Neutrophil (primary cell): ENCODE results near the gene TAF4B.
"Not testable (repeated sequence)": the region's sequence is repeated elsewhere in the genome, so short reads cannot be mapped to it uniquely, and the experiment has no call there.

Experiments used
- H3K27ac ChIP-seq: fragments of 200-600 bp; sonication (generic); 2 replicates; pipeline ENCODE4 v1.5.1; 2016; ENCODE audit warnings: mild to moderate bottlenecking, moderate library complexity
- H3K27me3 ChIP-seq: fragments of 200-600 bp; sonication (generic); 2 replicates; pipeline ENCODE4 v1.6.0; 2016; ENCODE audit warnings: mild to moderate bottlenecking
- H3K36me3 ChIP-seq: fragments of 200-600 bp; sonication (generic); 2 replicates; pipeline ENCODE4 v1.5.1; 2017
- H3K4me1 ChIP-seq, 2 experiments: fragments of 200-600 bp in 1 of 2; sonication (generic) in 1 of 2; 1 replicate in 1 of 2; 2 replicates in 1 of 2; pipeline versions ENCODE4 v1.5.1 to v1.6.1; 2013 to 2016; ENCODE audit warnings: low read depth in 1 of 2, low read length in 1 of 2, mild to moderate bottlenecking in 1 of 2, moderate library complexity in 1 of 2; ENCODE audit not compliant: control insufficient read depth in 1 of 2, insufficient read depth in 1 of 2
- H3K4me3 ChIP-seq, 2 experiments: fragments of 200-600 bp in 1 of 2; sonication (generic) in 1 of 2; 1 replicate in 1 of 2; 2 replicates in 1 of 2; pipeline ENCODE4 v1.5.1; 2013 to 2016; ENCODE audit warnings: low read depth in 1 of 2, low read length in 1 of 2, mild to moderate bottlenecking in 1 of 2, moderate library complexity in 1 of 2
- H3K9me3 ChIP-seq: fragments of 200-600 bp; sonication (generic); 2 replicates; pipeline ENCODE4 v1.5.1; 2016
- CTCF ChIP-seq: fragments of 200-600 bp; sonication (generic); IDR thresholded peaks from 2 replicates; pipeline ENCODE4 v1.5.1; 2016; ENCODE audit warnings: antibody characterized with exemption

The TAF4B gene

GRCh38 chr18:26357960-26358359, 131.7 kb downstream of the TAF4B start:
- Histone ChIP-seq H3K4me3 (no peak overlapping the region), H3K9me3 (no peaks in the 10 kb centered on the region), H3K36me3 (no peaks in the 10 kb centered on the region), H3K27me3 (no peaks in the 10 kb centered on the region), H3K4me1 (no peaks in the 10 kb centered on the region), H3K27ac (no peak overlapping the region)
- TF ChIP-seq CTCF, result no peak

- no peaks in the 10 kb centered on the region for H3K27me3 ChIP-seq
- no peak overlapping the region for H3K27ac ChIP-seq
- no peak overlapping the region for H3K4me3 ChIP-seq
- H3K36me3 ChIP-seq, result no peaks in the 10 kb centered on the region
- H3K9me3 ChIP-seq, result no peaks in the 10 kb centered on the region
- no peak for TF ChIP-seq CTCF
- H3K4me1 ChIP-seq, result no peaks in the 10 kb centered on the region
Measured at GRCh38 chr18:26362021-26362420, 135.8 kb downstream of the TAF4B start.

GRCh38 chr18:26367425-26367824, 141.2 kb downstream of the TAF4B start:
- Histone ChIP-seq H3K4me1 (no peaks in the 10 kb centered on the region), H3K9me3 (no peaks in the 10 kb centered on the region), H3K36me3 (no peaks in the 10 kb centered on the region), H3K27ac (no peak overlapping the region), H3K4me3 (no peak overlapping the region), H3K27me3 (no peaks in the 10 kb centered on the region)
- TF ChIP-seq CTCF, result no peak

- no peaks in the 10 kb centered on the region for H3K27me3 ChIP-seq
- no peak for TF ChIP-seq CTCF
- no peaks in the 10 kb centered on the region for H3K9me3 ChIP-seq
- no peaks in the 10 kb centered on the region for H3K36me3 ChIP-seq
- no peaks in the 10 kb centered on the region for H3K4me1 ChIP-seq
- H3K4me3 ChIP-seq, result no peak overlapping the region
- no peak overlapping the region for H3K27ac ChIP-seq
Measured at GRCh38 chr18:26370037-26370436, 143.8 kb downstream of the TAF4B start.

- Histone ChIP-seq H3K9me3 (no peaks in the 10 kb centered on the region), H3K36me3 (no peaks in the 10 kb centered on the region), H3K4me3 (no peak overlapping the region), H3K4me1 (no peaks in the 10 kb centered on the region), H3K27ac (no peak overlapping the region), H3K27me3 (no peaks in the 10 kb centered on the region)
- no peak for TF ChIP-seq CTCF
Measured at GRCh38 chr18:26376105-26376504, 149.9 kb downstream of the TAF4B start.

GRCh38 chr18:26378701-26379100, 152.5 kb downstream of the TAF4B start:
- Histone ChIP-seq H3K4me1 (no peaks in the 10 kb centered on the region), H3K4me3 (no peak overlapping the region), H3K9me3 (no peaks in the 10 kb centered on the region), H3K27me3 (no peaks in the 10 kb centered on the region), H3K36me3 (no peaks in the 10 kb centered on the region), H3K27ac (no peak overlapping the region)
- TF ChIP-seq CTCF, result no peak

GRCh38 chr18:26381555-26381954, 155.3 kb downstream of the TAF4B start:
- not testable (repeated sequence) for H3K9me3 ChIP-seq, H3K27ac ChIP-seq, H3K27me3 ChIP-seq, H3K36me3 ChIP-seq, H3K4me1 ChIP-seq, H3K4me3 ChIP-seq
